ENCODE measurements around the gene ADA. TPM values are rescaled to one million over a fixed set of nuclear protein-coding genes. Genes with fewer than 3 reads are reported as not detected.
A peak's percentile ranks its signal among the peaks of the same experiment; 100 is the strongest.

Gene ADA
- polyA plus RNA-seq, 1 of the 3 experiments (the other 2 are of a cell fraction): 25.7 TPM

- no peak overlapping the region for H2AFZ ChIP-seq (ENCODE audit: low read depth)
- no peaks in the 10 kb centered on the region for H3K9me2 ChIP-seq
- no peak for DNase-seq
- no peak overlapping the region for H3K9ac ChIP-seq
- peaks cover 11 to 19% of the 10 kb centered on the region in 2 experiments; a peak in 3 of 4 replicates for H3K4me1 ChIP-seq (ENCODE audit: control insufficient read depth in 1 of 2, insufficient read depth in 2 of 2, low read depth in 1 of 2, low read length in 1 of 2)
- H3K4me2 ChIP-seq: no peak overlapping the region
- POLR2A ChIA-PET: no interaction called here
- H3K27ac ChIP-seq (ENCODE audit: low read depth in 2 of 2, low read length in 1 of 2): no peak overlapping the region
- no peaks in the 10 kb centered on the region for H4K20me1 ChIP-seq (ENCODE audit: insufficient read depth)
- H3K9me3 ChIP-seq: no peaks in the 10 kb centered on the region
- peaks cover 27% of the 10 kb centered on the region for H3F3A ChIP-seq (replicated peaks; ENCODE audit: insufficient read depth)
- no peak for TF ChIP-seq TEAD4 (IDR thresholded peaks at IDR 0.05; ENCODE audit: borderline replicate concordance, insufficient read depth)
- H3K36me3 ChIP-seq (replicated peaks in 1 of 2; ENCODE audit: control insufficient read depth in 1 of 2, insufficient read depth in 2 of 2, low read length in 1 of 2): no peaks in the 10 kb centered on the region
- WGBS (ENCODE audit: low lambda C conversion rate): 92% methylated on average over 4 of the region's 4 CpGs
- H3K79me2 ChIP-seq (ENCODE audit: insufficient read depth): no peaks in the 10 kb centered on the region
- H3K27me3 ChIP-seq (ENCODE audit: insufficient read depth): no peaks in the 10 kb centered on the region
- no peak overlapping the region for H3K4me3 ChIP-seq (ENCODE audit: low read depth in 2 of 2, low read length in 1 of 2)
- CTCF ChIA-PET: interaction anchor here (2.1 to 3.6 kb wide), 2 partner anchors 9 to 11 kb away, joined by 8 to 19 read pairs; no protein-coding TSS in a partner anchor
Observed at GRCh38 chr20:44694159-44694558, 42.7 kb upstream of the ADA start.

- Histone ChIP-seq H3K9me3 (no peaks in the 10 kb centered on the region), H3K79me2 (ENCODE audit: insufficient read depth) (no peaks in the 10 kb centered on the region), H3K4me1 (ENCODE audit: control insufficient read depth in 1 of 2, insufficient read depth in 2 of 2, low read depth in 1 of 2, low read length in 1 of 2) (peaks cover 11 to 19% of the 10 kb centered on the region in 2 experiments; a peak in 3 of 4 replicates), H3F3A (replicated peaks; ENCODE audit: insufficient read depth) (peaks cover 27% of the 10 kb centered on the region), H3K36me3 (replicated peaks in 1 of 2; ENCODE audit: control insufficient read depth in 1 of 2, insufficient read depth in 2 of 2, low read length in 1 of 2) (no peaks in the 10 kb centered on the region), H2AFZ (ENCODE audit: low read depth) (peak overlapping the region; percentile 12; the same call in 1 of the 2 replicates), H3K27me3 (ENCODE audit: insufficient read depth) (no peaks in the 10 kb centered on the region), H3K9ac (no peak overlapping the region), H3K9me2 (no peaks in the 10 kb centered on the region), H3K4me3 (ENCODE audit: low read depth in 2 of 2, low read length in 1 of 2) (no peak overlapping the region), H4K20me1 (ENCODE audit: insufficient read depth) (no peaks in the 10 kb centered on the region), H3K4me2 (0 out of 2 replicates have a peak overlapping the region, but pooled peaks have one; percentile 52), H3K27ac (ENCODE audit: low read depth in 2 of 2, low read length in 1 of 2) (peak overlapping the region; percentile 64 to 84; a peak in 3 of 4 replicates)
- DNase-seq: no peak
- ChIA-PET CTCF (interaction anchor here (2.1 to 3.6 kb wide), 2 partner anchors 8 to 10 kb away, joined by 8 to 19 read pairs; no protein-coding TSS in a partner anchor), POLR2A (no interaction called here)
- TF ChIP-seq USF1 (IDR thresholded peaks at IDR 0.05; ENCODE audit: borderline replicate concordance, low read depth) (peak; percentile 71), CHD2 (IDR thresholded peaks at IDR 0.05; ENCODE audit: low read length, partially characterized antibody) (no peak), MXI1 (IDR thresholded peaks at IDR 0.05; ENCODE audit: low read depth, low read length) (no peak)
Observed at GRCh38 chr20:44693627-44694026, 42.1 kb upstream of the ADA start.

- Histone ChIP-seq H3K79me2 (ENCODE audit: insufficient read depth) (no peaks in the 10 kb centered on the region), H3K4me1 (ENCODE audit: control insufficient read depth in 1 of 2, insufficient read depth in 2 of 2, low read depth in 1 of 2, low read length in 1 of 2) (peaks cover 11 to 19% of the 10 kb centered on the region in 2 experiments; a peak in 3 of 4 replicates), H4K20me1 (ENCODE audit: insufficient read depth) (no peaks in the 10 kb centered on the region), H3F3A (replicated peaks; ENCODE audit: insufficient read depth) (peaks cover 27% of the 10 kb centered on the region), H2AFZ (ENCODE audit: low read depth) (no peak overlapping the region; the same call in 1 of the 2 replicates), H3K4me2 (peak overlapping the region; percentile 52; the same call in 1 of the 2 replicates), H3K27me3 (ENCODE audit: insufficient read depth) (no peaks in the 10 kb centered on the region), H3K9ac (peak overlapping the region; percentile 44), H3K27ac (ENCODE audit: low read depth in 2 of 2, low read length in 1 of 2) (peak overlapping the region; percentile 72 to 84; a peak in 3 of 4 replicates), H3K9me3 (no peaks in the 10 kb centered on the region), H3K36me3 (replicated peaks in 1 of 2; ENCODE audit: control insufficient read depth in 1 of 2, insufficient read depth in 2 of 2, low read length in 1 of 2) (no peaks in the 10 kb centered on the region), H3K9me2 (no peaks in the 10 kb centered on the region), H3K4me3 (ENCODE audit: low read depth in 2 of 2, low read length in 1 of 2) (no peak overlapping the region)
- WGBS (ENCODE audit: low lambda C conversion rate): 25% methylated on average over 7 of the region's 7 CpGs
- ChIA-PET CTCF (interaction anchor here (2.1 kb wide), 1 partner anchor 10 kb away, joined by 8 read pairs; no protein-coding TSS in a partner anchor), POLR2A (no interaction called here)
- no peak for DNase-seq
- TF ChIP-seq RFX5 (IDR thresholded peaks at IDR 0.05; ENCODE audit: low read length) (no peak), TCF12 (IDR thresholded peaks at IDR 0.05) (peak; percentile 93), MXI1 (IDR thresholded peaks at IDR 0.05; ENCODE audit: low read depth, low read length) (no peak), TAF1 (IDR thresholded peaks at IDR 0.05; ENCODE audit: borderline replicate concordance, low read depth, low read length) (no peak), CHD2 (IDR thresholded peaks at IDR 0.05; ENCODE audit: low read length, partially characterized antibody) (no peak), PBX3 (IDR thresholded peaks at IDR 0.05) (peak; percentile 69), GABPA (IDR thresholded peaks at IDR 0.05; ENCODE audit: low read depth) (no peak), REST (IDR thresholded peaks at IDR 0.05; ENCODE audit: low read depth, low read length) (peak; percentile 50), FOXJ3 (CRISPR knock-in tag; IDR thresholded peaks at IDR 0.05) (no peak), TEAD4 (IDR thresholded peaks at IDR 0.05; ENCODE audit: borderline replicate concordance, insufficient read depth) (peak; percentile 97), CTCF (IDR thresholded peaks at IDR 0.05) (no peak), YY1 (IDR thresholded peaks at IDR 0.05; ENCODE audit: low read depth) (no peak)
Observed at GRCh38 chr20:44692932-44693480, 41.5 kb upstream of the ADA start.

Data from SK-N-SH (cell line).